GM23248 (cell line): ENCODE results near the gene TRAK1.

Experiments used
- EZH2 ChIP-seq: fragments of 200-600 bp; sonication (generic); IDR thresholded peaks from 2 replicates; pipeline ENCODE4 v1.6.1; 2018; ENCODE audit warnings: antibody characterized with exemption, mild to moderate bottlenecking; ENCODE audit not compliant: insufficient read depth, poor library complexity, severe bottlenecking
- EZH2phosphoT487 ChIP-seq: fragments of 200-600 bp; sonication (generic); IDR thresholded peaks from 2 replicates; pipeline ENCODE4 v1.6.1; 2018; ENCODE audit warnings: antibody characterized with exemption, moderate library complexity, mild to moderate bottlenecking, low read depth; ENCODE audit not compliant: insufficient read depth

DNA sequence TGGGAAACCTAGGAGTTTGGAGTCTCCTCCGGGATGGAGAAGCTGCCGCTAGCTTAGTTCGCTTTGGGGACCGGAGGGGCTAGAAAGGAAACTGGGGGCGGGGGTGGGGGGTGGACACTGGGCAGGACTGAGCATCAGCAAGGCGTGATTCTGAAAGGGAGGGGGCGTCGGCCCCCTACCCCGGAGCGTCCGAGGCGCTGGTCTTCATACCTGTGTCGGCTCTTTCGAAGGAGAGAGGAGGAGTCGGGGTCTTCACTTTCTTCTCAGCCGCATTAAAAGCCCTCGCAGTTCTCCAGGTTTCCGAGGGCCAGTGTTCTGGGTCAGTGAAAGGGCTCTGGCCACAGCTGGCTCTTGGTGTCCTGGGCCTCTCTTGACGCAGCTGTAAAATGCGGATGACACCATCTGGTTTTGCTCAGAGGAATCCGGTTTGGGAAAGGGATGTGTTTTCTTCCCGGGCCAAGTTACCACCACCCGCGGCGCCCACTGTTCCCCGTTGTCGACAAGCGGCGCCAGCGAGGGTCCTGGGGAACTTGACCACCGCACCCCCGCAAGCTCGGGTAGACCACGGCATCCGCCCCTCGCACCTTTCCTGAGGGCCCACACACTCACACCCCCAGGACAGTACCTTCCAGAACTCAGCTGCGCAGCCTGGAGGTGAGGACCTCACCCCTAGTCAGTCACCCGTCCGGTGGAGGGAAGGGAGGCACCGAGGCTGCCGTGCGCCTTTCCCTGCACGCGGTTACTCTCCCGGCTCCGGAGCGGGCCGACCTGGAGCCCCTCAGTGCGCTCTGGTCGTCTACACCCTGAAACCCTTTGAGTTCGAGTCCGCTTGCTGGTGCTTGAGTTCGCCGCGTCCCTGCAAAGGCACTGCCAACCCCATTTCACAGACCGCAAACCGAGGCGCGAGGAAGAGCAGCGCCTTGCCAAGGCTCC, 174.2 kb downstream of the TRAK1 start:
- TF ChIP-seq EZH2 = peak; percentile 95
- TF ChIP-seq EZH2phosphoT487 = peak; percentile 33; the same call in 1 of the 2 replicates
